ENCODE measurements around the gene KIRREL1. TPM values are rescaled to one million over a fixed set of nuclear protein-coding genes. Genes with fewer than 3 reads are reported as not detected.
A peak's percentile ranks its signal among the peaks of the same experiment; 100 is the strongest.

Gene KIRREL1
- total RNA-seq, 1 experiment from 2014 or later, result 30.5 TPM

DNA sequence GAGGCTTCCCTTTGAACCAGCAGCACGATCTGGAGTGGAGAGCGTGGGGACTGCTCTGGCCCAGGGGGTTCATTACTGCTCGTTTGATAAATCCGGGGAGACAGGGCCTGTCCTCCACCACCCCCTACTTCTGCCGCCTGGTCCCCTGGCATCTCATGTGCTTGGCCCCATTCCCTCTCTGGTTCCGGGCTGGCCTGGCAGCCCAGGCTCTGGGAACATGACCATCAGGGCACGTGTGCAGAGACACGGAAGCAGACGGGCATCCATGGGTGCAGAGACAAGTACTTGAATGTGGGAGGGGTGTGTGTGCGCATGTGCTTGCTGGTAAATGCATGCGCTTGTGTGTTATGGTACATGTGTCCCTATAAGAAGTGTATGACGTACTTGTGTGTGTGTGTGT, 75.5 kb downstream of the KIRREL1 start:
- H3K27me3 Mint-ChIP-seq (ENCODE audit: low read depth), result peaks cover 1% of the 10 kb centered on the region; the same call in 1 of the 2 replicates
- TF ChIP-seq, protein P1, sequence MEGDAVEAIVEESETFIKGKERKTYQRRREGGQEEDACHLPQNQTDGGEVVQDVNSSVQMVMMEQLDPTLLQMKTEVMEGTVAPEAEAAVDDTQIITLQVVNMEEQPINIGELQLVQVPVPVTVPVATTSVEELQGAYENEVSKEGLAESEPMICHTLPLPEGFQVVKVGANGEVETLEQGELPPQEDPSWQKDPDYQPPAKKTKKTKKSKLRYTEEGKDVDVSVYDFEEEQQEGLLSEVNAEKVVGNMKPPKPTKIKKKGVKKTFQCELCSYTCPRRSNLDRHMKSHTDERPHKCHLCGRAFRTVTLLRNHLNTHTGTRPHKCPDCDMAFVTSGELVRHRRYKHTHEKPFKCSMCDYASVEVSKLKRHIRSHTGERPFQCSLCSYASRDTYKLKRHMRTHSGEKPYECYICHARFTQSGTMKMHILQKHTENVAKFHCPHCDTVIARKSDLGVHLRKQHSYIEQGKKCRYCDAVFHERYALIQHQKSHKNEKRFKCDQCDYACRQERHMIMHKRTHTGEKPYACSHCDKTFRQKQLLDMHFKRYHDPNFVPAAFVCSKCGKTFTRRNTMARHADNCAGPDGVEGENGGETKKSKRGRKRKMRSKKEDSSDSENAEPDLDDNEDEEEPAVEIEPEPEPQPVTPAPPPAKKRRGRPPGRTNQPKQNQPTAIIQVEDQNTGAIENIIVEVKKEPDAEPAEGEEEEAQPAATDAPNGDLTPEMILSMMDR (conservative IDR thresholded peaks at IDR 0.05), result no peak
- H3K79me2 ChIP-seq (ENCODE audit: insufficient read depth, low read length), result 0 out of 2 replicates have a peak, but pooled peaks cover 4% of the 10 kb centered on the region
- no peak overlapping the region for H3K4me2 ChIP-seq (ENCODE audit: insufficient read depth, insufficient read length, low read length)
- H3T11ph ChIP-seq (ENCODE audit: low read length), result no peak overlapping the region
- no peak overlapping the region for H4K8ac ChIP-seq (replicated peaks; ENCODE audit: insufficient read length, low read depth, low read length)
- H3K27ac Mint-ChIP-seq, result peak overlapping the region in 2 of 3 experiments; percentile 16 to 38; a peak in 2 of 7 replicates
- H2BK120ac ChIP-seq (ENCODE audit: low read depth, low read length, poor library complexity, severe bottlenecking), result no peak overlapping the region
- no peak overlapping the region for H2BK15ac ChIP-seq (ENCODE audit: low read depth, low read length)
- no peaks in the 10 kb centered on the region for H3K79me1 ChIP-seq (ENCODE audit: insufficient read depth, low read depth, low read length, poor library complexity, severe bottlenecking)
- H3K23ac ChIP-seq (ENCODE audit: insufficient read length, low read depth, low read length), result no peak overlapping the region
- no peaks in the 10 kb centered on the region for H3K9me3 Mint-ChIP-seq
- H3K4me3 Mint-ChIP-seq, result no peak overlapping the region
- no peak overlapping the region for H2BK12ac ChIP-seq (ENCODE audit: insufficient read length, low read depth, low read length)
- no peak overlapping the region for H4K5ac ChIP-seq (ENCODE audit: insufficient read length, low read depth, low read length)
- H4K91ac ChIP-seq (ENCODE audit: insufficient read length, low read depth, low read length), result no peak overlapping the region
- H3K36me3 Mint-ChIP-seq (ENCODE audit: insufficient read depth in 1 of 3, low read depth in 3 of 3), result peaks cover 3 to 6% (median 4%) of the 10 kb centered on the region in 3 experiments; a peak in 6 of 7 replicates
- no peak overlapping the region for H3K4ac ChIP-seq (ENCODE audit: low read depth, low read length)
- peak overlapping the region; percentile 47 for H3K56ac ChIP-seq (ENCODE audit: insufficient read length, low read depth, low read length)
- no peak overlapping the region for H3K18ac ChIP-seq (ENCODE audit: insufficient read length, low read depth, low read length)
- no peak overlapping the region for H3K9ac ChIP-seq (ENCODE audit: extremely low read depth, insufficient read length, low read length)
- no peak overlapping the region for H3K14ac ChIP-seq (ENCODE audit: insufficient read depth, low read length)
- H2AK5ac ChIP-seq (ENCODE audit: insufficient read length, low read length), result no peak overlapping the region
- no peaks in the 10 kb centered on the region for H3K27me3 ChIP-seq (ENCODE audit: insufficient read depth, low read length)
- H3K4me1 Mint-ChIP-seq, result peaks cover 54 to 65% of the 10 kb centered on the region in 2 experiments
- H4K20me1 ChIP-seq (ENCODE audit: control insufficient read depth, insufficient read depth, insufficient read length), result no peaks in the 10 kb centered on the region
- no peak overlapping the region for H2BK5ac ChIP-seq (ENCODE audit: insufficient read length, low read length)
- H3K23me2 ChIP-seq (ENCODE audit: insufficient read length, low read depth, low read length, poor library complexity, severe bottlenecking), result no peaks in the 10 kb centered on the region
- H3K4me1 ChIP-seq (ENCODE audit: insufficient read depth, low read length), result peaks cover 7% of the 10 kb centered on the region; the same call in 1 of the 2 replicates
- no CpG with 5 or more reads among the region's 12 CpGs for WGBS (ENCODE audit: extremely low coverage, insufficient read length, low lambda C conversion rate)
- no peak overlapping the region for H3K27ac ChIP-seq (ENCODE audit: insufficient read length, low read depth, low read length)
- no peak for DNase-seq
- H2BK20ac ChIP-seq (ENCODE audit: low read depth, low read length, poor library complexity, severe bottlenecking), result no peak overlapping the region
- H2AFZ ChIP-seq (ENCODE audit: low read length), result no peak overlapping the region
- no peaks in the 10 kb centered on the region for H3K9me3 ChIP-seq (ENCODE audit: control insufficient read depth, low read depth, low read length)

Data from H9 (cell line).